NOMO-1 treated with dmso at 0.1 percent for 144 hours (cell line): Measurements from ENCODE around the gene SH3BP5.

ENCODE experiments used
- DNase-seq: peaks from one replicate; lab custom pipeline; 2025; ENCODE audit not compliant: unreplicated experiment; lab: John Stamatoyannopoulos, UW

SH3BP5 gene

DNA sequence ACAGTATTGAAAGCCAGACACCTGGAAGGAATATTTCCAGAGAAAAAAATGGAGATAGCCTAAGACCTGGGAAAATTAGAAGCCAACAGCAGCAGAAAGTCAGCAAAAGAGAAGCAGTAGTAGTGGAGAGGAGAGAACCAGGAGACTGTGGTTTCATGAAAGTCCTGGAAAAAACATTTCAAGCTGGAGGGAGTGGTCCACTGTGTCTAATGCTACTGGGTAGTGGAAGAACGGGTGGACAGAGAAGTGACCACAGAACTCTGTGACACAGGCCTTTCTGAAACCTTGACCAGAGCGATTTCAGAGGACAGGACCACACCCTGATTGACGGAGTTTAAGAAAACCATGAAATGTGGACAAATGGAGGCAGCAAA is 15.3 kb upstream of the SH3BP5 start:
- no peak for DNase-seq

DNA sequence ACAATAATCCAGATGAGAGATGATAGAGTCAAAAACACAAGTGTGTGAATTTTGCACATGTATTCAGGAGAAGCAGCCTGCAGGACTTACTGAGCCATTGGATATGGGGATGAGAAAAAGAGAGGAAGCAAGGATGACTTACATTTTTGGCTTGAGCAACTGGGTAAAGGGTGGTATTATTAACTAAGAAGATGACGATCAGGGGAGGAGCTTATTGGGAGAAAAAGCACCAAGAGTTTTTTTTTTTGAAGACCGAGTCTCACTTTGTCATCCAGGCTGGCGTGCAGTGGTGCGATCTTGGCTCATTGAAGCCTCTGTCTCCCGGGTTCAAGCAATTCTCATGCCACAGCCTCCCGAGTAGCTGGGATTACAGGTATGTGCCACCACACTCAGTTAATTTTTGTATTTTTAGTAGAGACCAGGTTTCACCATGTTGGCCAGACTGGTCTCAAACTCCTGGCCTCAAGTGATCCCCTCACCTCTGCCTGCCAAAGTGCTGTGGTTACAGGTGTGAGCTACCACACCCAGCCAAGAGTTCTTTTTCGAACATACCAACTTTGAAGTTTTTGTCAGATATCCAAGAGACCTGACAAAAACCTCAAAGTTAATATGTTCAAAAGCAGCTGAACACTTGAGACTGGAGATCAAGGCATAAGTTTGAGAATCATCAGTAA is 14.8 kb upstream of the SH3BP5 start:
- no peak for DNase-seq

DNA sequence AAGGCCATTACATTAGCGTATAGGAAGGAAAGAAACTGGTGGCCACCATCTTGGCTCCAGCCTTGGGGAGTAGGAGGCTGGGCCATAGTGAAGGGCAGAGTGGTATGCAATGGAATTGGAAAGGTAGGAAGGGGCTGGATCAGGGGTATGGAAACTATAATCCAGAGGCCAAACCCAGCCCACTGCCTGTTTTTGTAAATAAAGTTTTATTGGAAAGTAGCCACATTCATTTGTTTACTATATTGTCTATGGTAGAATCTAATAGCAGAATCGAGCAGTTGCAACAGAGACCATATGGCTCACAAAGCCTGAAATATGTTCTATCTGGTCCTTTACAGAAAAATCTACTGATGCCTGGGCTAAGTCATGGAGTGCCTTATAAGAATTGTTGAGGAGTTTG is 14.1 kb upstream of the SH3BP5 start:
- DNase-seq: no peak

DNA sequence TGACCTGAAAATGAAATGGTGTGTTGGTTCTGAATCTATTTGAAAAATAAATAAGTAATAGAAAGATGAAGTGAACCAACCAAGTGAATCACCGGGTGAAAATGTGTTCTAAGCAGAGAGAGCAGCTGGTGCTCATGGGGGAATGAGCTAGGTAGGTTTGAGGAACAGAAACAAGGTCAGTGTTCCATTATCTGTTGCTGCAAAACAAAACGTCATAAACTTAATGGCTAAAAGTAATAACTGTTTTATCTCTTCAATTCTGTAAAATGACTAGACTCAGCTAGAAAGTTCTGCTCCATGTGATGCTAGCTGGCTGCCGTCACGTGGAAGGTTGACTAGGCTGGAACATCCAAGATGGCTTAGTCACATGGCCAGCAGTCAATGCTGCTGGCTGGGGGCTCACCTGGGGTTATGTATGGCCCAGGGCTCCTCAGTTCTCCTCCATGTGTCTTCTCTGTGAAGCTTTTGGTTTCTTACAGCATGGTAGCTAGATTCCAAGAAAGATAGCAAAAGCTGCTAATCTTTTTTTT is 13.3 kb upstream of the SH3BP5 start:
- peak; percentile 55 for DNase-seq

DNA sequence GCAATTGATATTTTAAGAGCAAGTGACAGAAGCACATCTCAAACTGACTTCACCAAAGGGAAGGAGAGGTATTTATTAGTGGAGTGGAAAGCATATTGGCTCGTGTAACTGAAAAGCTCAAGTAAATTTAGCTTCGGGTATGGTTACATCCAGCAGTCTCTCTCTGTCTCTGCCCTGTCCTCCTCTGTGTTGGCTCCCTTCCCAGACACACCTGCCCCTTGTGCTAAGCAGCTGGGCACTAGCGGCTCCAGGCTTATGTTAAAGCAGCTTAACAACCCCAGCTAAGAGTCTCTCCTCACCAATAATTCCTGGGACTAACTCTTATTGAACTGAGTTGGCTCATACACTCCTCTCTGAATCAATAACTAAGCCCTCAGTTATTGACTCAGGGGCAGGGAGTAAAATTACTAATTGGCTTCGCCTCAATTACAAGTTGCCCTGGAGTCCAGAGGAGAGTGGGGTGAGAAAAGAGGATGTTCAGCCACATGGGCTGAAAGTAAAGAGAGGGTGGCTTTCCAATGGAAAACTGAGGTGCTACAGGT is 12.8 kb upstream of the SH3BP5 start:
- no peak for DNase-seq

DNA sequence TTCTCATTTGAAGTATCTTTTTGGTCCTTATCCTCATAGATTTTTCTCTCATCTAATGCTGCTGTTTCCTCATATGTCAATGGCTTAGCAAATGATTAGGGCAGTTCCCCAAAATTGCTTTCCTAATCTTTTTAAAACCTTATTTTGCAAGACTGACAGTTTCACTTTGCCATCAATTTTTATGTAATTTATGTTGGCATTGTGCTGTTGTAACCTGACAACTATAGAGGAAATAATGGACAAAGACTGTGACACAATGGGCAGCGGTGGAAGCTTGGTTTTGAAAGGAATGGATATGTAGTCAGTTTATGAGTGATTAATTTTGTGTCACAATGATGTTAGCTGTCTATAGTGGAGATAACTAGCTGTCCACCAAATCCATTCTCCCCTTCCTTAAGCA is 10.6 kb upstream of the SH3BP5 start:
- peak; percentile 78 for DNase-seq

DNA sequence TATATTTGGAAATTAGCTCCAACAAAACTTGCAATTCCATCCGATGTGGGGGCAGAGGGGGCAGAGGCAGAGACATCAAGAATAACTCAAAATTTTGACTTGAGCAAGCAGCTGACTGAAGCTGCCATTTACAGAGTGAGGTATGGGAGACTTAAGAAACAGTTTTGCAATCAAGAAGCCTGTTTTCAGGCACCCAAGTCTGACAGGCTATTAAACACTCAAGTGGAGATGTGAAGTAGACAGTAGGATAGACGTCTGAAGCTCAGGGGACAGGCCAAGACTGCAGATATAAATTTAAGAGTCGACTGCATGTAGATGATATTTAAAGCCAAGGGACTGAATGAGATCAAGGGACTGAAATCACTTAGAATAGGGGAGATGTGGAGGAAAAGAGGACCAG is 9.9 kb upstream of the SH3BP5 start:
- no peak for DNase-seq

DNA sequence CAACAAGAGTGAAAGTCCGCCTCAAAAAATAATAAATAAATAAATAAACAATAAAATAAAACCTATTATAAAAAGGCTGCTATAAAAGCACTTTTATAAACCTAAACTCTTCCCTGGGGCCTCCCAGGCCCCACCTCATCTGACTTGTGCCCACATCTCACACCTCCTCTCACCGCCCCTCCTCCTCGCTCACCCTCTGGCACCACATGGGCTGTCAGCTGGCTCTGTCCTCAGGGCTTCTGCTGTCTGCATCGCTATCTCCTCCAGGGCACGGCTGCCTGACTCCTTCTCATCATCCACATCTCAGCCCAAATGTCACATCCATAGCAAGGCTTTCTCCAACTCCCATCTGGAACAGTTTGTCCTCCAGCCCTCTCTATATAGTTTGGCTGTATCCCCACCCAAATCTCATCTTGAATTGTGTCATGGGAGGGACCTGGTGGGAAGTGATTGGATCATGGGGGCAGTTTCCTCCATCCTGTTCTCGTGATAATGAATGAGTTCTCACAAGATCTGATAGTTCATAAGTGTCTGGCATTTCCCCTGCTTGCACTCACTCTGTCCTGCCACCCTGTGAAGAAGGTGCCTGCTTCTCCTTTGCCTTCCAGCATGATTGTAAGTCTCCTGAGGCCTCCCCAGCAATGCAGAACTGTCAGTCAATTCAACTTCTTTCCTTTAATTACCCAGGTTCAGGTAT is 8.8 kb upstream of the SH3BP5 start:
- DNase-seq: no peak

DNA sequence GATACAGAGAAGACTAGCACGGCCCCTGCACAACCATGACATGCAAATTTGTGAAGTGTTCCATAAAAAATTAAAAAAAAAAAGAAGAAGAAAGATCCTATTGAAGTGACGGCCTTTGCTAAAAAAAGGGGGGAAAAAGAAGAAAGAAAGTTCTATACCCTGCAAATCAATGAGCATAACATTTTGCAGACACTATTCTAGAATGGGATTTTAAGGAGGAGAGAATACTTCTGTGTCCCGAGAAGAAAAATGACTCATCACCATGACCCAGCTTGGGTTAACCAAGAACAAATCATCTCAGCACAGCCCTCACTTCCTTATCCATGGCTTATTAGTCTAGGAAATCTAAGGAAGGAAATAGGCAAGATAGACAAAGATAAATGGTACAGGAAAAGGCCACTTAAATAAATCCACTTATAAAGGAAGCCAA is 7.4 kb upstream of the SH3BP5 start:
- no peak for DNase-seq

DNA sequence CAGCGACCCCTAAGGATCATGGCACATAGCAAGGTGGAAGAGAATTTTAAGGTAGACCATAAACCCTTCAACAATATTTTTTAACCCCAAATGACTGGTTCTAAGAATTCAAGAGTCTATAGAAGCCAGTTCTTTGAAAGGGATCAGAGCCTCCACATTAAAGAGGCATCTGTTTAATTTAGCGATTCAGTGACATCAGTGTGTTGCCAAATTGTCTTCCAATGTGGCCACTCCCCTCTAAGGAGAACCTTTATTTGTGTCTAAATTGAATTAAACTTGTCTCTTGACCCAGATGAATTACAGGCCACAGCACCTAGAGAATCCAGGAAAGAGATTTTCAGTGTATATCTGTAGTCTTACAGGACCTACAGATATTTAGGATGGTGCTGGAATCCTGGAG is 6.6 kb upstream of the SH3BP5 start:
- DNase-seq: no peak

DNA sequence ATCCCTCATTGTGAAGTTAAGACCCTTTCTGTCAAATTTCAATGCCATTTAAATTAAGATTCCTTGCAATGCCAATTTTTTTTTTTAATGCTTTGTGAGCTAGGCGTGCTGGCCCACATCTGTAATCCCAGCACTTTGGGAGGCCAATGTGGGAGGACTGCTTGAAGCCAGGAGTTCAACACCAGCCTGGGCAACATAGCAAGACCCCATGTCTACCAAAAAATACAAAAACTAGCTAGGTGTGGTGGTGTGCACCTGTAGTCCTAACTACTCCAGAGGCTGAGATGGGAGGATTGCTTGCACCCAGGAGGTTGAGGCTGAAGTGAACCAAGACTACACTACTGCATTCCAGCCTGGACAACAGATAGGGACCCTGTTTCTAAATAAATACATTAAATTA is 5.6 kb upstream of the SH3BP5 start:
- no peak for DNase-seq

DNA sequence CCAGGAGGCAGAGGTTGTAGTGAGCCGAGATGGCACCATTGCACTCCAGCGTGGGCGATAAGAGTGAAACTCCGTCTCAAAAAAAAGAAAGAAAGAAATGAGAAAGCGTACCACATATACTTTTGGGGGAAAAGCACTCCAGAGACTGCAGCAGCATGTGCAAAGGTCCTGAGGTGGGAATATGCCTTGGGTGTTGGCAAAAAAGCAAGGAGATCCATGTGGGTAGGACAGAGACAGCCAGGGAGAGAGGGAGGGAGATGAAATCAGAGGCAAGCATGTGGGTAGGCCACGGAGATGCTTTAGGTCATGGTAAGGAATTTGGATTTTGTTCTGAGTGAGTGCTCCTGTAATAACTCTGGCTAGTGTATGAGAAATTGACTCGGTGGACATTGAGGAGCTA is 3.7 kb upstream of the SH3BP5 start:
- no peak for DNase-seq

DNA sequence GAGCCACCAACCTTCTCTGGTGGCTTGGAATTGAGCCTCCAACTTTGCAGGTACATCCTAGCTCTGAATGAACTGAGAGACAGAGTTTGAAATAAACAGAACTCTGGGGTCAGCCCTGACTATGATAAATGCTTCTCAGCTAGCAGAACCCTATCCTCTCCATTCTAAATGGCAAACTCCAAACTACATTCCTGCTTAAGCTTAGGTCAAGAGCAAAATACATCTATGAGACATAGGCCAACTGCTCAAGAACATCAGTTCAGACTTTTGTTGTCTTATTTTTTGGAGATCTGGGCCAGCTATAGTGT is 1.5 kb upstream of the SH3BP5 start:
- DNase-seq: no peak

DNA sequence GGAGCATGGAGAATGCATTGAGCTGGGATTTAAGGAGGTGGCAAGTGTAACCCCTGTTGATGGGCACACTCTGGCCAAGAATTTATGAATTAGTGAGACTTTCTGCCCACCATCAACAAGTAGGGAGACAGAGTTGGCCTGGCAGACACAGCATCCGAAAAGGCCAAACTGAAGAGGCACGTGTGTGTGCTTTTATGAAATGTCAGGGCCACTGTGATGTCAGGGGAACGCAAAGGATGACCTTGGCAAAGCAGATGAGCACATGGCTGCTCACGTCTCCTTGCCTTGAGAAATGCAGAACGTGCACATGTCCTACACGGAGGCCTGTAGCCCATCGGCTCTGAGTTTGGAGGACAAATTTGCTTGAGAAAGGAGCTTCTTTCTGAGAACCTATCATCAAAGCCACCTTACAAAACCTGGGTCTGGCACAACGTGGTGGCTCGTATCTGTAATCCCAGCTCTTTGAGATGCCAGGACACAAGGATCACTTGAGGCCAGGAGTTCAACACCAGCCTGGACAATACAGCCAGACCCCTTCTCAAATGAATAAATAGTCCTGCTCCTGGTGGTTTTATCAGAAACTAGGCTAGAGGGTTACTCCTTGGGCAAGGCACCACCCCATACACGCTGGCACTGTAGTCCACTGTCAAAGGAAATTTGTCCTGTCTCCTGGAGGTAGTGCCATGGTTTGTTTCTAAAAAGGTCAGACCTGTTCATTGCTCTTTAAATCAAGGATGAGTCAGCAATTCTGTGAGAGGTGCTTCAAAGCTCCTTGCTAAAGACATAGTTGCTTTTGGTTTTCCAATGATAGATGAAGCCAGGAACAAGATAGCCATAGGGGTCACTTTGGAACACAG is 941 bp upstream of the SH3BP5 start:
- DNase-seq: no peak

DNA sequence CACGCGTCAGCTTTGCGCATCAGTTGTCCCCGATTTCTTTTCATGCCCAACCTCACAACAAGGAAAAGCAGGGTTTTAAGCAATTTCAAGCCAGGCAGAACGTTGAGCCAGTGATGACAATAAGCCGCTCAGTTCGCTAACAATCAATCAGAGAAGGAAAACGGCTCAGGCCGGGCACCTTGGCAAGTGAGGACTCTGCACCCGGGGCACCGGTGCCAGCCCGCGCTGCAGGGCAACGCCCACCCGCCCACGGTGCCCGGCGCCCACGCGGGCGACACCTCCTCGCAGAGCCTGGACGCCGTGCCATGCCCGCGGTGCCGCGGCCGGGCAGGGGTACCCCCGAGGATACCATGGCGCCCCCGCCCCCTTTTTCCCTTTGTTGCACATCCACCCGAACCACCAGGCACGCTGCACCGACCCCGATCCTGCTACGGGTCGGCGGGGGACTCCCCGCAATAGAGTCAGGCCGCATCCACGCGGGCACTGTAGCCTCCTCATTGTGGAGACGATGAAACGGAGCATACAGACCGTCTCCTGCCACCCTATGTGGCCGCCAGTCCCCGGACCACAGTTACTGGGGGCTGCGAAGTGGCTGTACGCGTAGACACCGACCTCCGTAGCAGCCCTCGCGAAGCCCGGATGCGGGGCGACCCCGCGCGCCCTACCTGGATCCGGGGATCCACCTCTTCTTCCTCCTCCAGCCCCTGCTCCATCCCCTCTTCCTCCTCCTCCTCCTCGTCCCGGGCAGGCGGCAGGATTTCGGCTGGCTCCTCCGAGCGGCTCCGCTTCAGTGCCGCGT is 581 bp downstream of the SH3BP5 start:
- no peak for DNase-seq

DNA sequence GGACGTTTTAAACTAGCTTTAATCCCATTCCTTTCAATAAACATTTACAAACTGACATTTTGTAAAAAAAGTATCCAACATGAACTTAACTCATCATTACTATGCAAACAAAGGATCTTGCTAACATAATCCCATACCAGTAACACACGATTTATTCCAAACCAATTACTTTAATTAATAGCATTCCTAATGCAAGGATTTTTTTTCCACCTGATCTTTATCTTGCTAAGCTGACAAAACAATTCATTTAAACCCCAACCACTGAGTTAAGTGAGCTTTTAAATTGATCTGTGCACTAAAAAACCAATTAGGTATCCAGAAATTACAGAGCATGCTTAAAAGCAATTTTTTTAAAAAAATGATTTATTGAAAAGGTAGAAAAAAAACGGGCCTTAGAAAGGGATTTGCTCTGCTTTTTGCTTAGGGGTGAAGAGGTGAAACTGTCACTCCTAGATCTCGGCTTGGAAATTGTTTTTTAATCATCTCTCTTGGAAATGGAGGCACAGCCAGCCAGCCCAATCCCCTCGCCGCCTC is 1.2 kb downstream of the SH3BP5 start:
- no peak for DNase-seq

DNA sequence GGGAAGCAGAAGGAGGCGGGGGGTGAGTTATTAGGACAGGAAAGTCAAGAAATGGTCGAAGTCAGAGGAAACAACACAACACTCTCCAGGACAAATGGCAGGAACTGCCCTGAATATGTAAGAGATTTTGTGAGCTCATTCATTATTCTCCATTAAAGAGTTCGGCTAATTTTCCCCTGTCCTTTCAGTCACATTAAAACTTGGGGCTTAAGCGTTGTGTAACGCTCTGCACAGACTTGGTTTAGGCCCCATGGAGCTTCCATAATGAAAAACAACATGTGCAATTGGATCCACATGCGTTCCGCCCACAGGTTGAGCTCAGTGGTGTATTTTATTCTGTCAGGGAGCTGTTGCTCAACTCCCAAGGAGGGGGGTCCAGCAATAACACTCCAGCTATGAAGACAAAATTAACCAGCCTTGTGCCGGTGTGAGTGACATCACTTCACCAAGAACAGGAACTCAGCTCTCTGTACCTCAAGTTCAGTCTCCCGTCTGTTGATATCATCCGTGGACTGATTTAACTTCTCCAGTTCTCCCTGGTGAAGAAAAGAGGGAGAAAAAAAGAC is 2.3 kb downstream of the SH3BP5 start:
- peak; percentile 77 for DNase-seq

DNA sequence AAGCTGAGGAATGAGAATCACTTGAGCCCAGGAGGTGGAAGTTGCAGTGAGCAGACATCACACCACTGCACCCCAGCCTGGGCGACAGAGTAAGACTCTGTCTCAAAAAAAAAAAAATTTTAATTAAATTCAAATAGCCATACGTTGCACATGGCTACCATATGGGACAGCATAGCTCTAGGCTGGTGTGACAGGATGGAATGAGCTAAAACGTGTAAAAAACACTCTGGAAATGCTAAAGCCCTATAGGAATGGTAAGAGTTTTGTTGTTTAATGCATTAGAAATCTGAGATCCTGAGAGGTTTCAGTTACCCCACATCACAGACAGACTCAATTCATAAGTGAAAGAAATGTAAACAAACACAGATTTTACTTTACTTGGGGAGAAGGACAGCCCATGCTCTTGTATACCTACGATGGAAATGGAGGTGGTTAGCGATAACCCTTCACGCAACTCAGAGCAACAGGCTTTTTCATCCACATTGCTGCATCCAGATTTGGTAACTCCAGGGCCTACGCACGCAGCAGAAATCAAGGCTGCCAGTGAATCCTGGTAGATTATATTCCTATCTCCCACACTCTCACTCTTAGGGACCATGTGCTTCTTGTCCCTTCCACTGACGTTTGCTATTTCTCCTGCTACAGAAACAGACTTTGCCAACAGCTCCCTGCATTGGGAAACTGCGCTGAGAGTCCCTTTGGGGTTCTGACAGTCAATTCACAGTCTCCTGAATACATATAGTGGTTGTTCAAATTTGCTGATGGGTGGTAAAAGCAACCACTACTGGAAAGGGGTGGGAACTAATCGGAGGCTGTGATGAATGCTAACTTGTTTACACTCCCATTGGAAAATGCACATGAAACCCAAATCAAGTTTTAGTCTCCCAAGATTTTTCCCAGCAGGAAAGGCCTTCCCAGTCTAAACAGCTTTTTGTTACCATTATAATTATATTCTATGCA is 3.1 kb downstream of the SH3BP5 start:
- DNase-seq: no peak

DNA sequence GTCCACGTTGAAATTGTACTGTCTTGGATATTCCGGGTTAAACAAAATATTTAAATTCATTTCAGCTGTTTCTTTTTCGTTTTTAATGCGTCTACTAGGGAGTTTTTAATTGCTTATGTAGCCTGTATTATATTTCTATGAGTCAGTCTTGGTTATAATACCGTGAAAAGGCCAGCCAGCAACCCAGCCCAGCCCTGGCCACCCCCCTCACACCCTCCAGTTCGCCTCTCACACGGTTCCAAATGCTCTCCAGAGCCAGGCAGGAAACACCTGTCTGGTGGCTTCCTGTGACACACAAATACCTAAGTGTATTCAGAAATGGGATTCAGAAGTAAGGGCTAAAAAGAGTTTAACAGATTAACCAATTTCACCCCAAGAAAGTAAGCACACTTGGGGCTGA is 4.4 kb downstream of the SH3BP5 start:
- DNase-seq: no peak
